ENCODE measurements around the gene ZNF680.

The ZNF680 gene

GRCh38 chr7:64562626-64563278, at the start of gene ZNF680:
ZNF680 (minus strand) TSS chr7:64563071; CDS start chr7:64562954, 117 bp downstream.
- peak within 1 kb of the TSS; percentile 84 for H3K4me3 ChIP-seq (replicated peaks; ENCODE audit: low read depth, low read length)
- DNase-seq (ENCODE audit: extremely low read depth, low read depth) = peak; percentile 86
- TF ChIP-seq CTCF (IDR thresholded peaks at IDR 0.05; ENCODE audit: low read depth, low read length, missing control alignments) = no peak

- H3K4me3 ChIP-seq (replicated peaks; ENCODE audit: low read depth, low read length) = no peak overlapping the region
- no peak for DNase-seq (ENCODE audit: extremely low read depth, low read depth)
- TF ChIP-seq CTCF (IDR thresholded peaks at IDR 0.05; ENCODE audit: low read depth, low read length, missing control alignments) = no peak
These were observed 49.6 kb upstream of the ZNF680 start for GRCh38 chr7:64612452-64612851.

GRCh38 chr7:64611717-64612116, 48.8 kb upstream of the ZNF680 start:
- no peak for TF ChIP-seq CTCF (IDR thresholded peaks at IDR 0.05; ENCODE audit: low read depth, low read length, missing control alignments)
- no peak overlapping the region for H3K4me3 ChIP-seq (replicated peaks; ENCODE audit: low read depth, low read length)
- no peak for DNase-seq (ENCODE audit: extremely low read depth, low read depth)

GRCh38 chr7:64610997-64611396, 48.1 kb upstream of the ZNF680 start:
- no peak for TF ChIP-seq CTCF (IDR thresholded peaks at IDR 0.05; ENCODE audit: low read depth, low read length, missing control alignments)
- no peak overlapping the region for H3K4me3 ChIP-seq (replicated peaks; ENCODE audit: low read depth, low read length)
- no peak for DNase-seq (ENCODE audit: extremely low read depth, low read depth)

- DNase-seq (ENCODE audit: extremely low read depth, low read depth) = no peak
- no peak for TF ChIP-seq CTCF (IDR thresholded peaks at IDR 0.05; ENCODE audit: low read depth, low read length, missing control alignments)
- no peak overlapping the region for H3K4me3 ChIP-seq (replicated peaks; ENCODE audit: low read depth, low read length)
These were observed 45.4 kb upstream of the ZNF680 start for GRCh38 chr7:64608116-64608910.

- H3K4me3 ChIP-seq (replicated peaks; ENCODE audit: low read depth, low read length) = no peak overlapping the region
- no peak for DNase-seq (ENCODE audit: extremely low read depth, low read depth)
- no peak for TF ChIP-seq CTCF (IDR thresholded peaks at IDR 0.05; ENCODE audit: low read depth, low read length, missing control alignments)
These were observed 43.5 kb upstream of the ZNF680 start for GRCh38 chr7:64606385-64606784.

Measured in HFF-Myc (cell line).